PFSK-1 (cell line): ENCODE measurements around the gene CASP10.

ENCODE experiments used
- POLR2AphosphoS5 ChIP-seq: IDR thresholded peaks from 2 replicates; pipeline ENCODE4 v1.6.1; 2012; ENCODE audit warnings: low read depth, mild to moderate bottlenecking, control low read depth, low read length, moderate library complexity
- TF ChIP-seq, protein P1 (sequence below), 2 experiments: IDR thresholded peaks; 2 replicates each; pipeline versions ENCODE4 v1.6.1 to v1.8.0; 2011 to 2012; ENCODE audit warnings: low read depth in 2 of 2, low read length in 2 of 2, control low read depth in 1 of 2, inconsistent platforms in 1 of 2, mild to moderate bottlenecking in 1 of 2, moderate library complexity in 1 of 2; ENCODE audit not compliant: insufficient read depth in 1 of 2

DNA sequence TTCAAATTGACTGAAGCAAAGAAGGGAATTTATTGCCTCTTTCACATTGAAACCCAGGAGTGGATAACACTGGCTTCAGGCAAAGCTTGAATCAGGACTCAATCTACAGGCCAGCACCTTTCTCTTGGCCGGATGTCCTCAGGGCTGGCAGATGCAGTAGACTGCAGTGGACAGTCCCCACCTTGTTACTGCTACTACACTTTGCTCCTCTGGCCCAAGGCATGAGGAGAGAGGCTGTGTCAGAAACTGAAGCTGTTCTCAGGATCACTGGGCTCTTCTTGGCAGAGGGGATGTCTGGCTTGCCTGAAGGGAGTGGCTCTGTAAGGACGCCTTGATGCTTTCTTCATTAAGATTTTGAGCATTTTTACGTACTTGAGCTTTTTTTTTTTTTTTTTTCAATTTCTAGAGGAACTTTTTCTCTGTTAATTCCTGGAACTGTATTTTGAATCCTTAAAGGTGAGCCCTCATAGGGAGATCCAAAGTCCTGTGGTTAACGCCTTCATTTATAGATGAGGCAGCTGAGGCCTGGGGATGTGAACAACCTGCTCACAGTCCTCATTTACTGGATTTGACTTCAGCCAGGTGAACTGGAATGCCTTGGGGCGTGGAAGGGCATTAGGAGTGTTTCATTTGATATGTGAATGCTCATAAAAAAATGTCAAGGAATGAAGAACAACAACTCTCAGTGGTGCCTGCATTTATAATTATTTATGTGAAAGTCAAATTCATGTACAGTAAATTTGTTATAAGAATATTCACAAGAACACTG is 36.6 kb downstream of the CASP10 start:
- TF ChIP-seq POLR2AphosphoS5 = no peak
- TF ChIP-seq, protein P1, sequence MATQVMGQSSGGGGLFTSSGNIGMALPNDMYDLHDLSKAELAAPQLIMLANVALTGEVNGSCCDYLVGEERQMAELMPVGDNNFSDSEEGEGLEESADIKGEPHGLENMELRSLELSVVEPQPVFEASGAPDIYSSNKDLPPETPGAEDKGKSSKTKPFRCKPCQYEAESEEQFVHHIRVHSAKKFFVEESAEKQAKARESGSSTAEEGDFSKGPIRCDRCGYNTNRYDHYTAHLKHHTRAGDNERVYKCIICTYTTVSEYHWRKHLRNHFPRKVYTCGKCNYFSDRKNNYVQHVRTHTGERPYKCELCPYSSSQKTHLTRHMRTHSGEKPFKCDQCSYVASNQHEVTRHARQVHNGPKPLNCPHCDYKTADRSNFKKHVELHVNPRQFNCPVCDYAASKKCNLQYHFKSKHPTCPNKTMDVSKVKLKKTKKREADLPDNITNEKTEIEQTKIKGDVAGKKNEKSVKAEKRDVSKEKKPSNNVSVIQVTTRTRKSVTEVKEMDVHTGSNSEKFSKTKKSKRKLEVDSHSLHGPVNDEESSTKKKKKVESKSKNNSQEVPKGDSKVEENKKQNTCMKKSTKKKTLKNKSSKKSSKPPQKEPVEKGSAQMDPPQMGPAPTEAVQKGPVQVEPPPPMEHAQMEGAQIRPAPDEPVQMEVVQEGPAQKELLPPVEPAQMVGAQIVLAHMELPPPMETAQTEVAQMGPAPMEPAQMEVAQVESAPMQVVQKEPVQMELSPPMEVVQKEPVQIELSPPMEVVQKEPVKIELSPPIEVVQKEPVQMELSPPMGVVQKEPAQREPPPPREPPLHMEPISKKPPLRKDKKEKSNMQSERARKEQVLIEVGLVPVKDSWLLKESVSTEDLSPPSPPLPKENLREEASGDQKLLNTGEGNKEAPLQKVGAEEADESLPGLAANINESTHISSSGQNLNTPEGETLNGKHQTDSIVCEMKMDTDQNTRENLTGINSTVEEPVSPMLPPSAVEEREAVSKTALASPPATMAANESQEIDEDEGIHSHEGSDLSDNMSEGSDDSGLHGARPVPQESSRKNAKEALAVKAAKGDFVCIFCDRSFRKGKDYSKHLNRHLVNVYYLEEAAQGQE (IDR thresholded peaks at IDR 0.05; ENCODE audit: insufficient read depth in 1 of 2, low read depth in 2 of 2, low read length in 2 of 2) = no peak
